GM19099 (cell line): ENCODE data around the gene GJA3.
A peak's percentile ranks its signal among the peaks of the same experiment; 100 is the strongest.

Experiments
- POLR2A ChIP-seq: IDR thresholded peaks from 3 replicates; pipeline ENCODE4 v1.6.1; 2011; ENCODE audit warnings: low read depth; ENCODE audit not compliant: insufficient read length; ENCODE audit errors: extremely low read depth

The GJA3 gene

DNA sequence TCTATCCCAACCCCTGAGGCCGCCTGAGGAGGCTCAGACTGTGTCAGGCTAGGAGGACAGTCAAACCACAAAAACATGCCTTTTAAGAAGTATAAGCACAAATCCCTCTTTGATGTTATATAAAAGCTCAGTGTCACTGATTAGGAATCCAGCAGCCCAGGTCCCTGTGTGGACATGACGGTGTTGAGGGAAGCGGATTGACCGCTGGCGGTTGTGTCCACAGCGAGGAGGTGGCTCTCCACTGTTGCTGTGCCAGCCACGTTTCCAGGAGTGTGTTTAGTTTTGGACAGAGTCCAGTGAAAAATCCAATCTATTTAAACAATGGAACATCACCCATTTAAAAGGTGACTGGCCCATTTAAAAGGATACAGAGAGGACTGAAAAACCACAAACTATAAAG lies 7.5 kb upstream of the GJA3 start:
- no peak for TF ChIP-seq POLR2A

GRCh38 chr13:20165417-20166257 lies 4.8 kb upstream of the GJA3 start:
- TF ChIP-seq POLR2A = no peak

GRCh38 chr13:20161951-20162300 lies 1.1 kb upstream of the GJA3 start:
- TF ChIP-seq POLR2A = no peak

DNA sequence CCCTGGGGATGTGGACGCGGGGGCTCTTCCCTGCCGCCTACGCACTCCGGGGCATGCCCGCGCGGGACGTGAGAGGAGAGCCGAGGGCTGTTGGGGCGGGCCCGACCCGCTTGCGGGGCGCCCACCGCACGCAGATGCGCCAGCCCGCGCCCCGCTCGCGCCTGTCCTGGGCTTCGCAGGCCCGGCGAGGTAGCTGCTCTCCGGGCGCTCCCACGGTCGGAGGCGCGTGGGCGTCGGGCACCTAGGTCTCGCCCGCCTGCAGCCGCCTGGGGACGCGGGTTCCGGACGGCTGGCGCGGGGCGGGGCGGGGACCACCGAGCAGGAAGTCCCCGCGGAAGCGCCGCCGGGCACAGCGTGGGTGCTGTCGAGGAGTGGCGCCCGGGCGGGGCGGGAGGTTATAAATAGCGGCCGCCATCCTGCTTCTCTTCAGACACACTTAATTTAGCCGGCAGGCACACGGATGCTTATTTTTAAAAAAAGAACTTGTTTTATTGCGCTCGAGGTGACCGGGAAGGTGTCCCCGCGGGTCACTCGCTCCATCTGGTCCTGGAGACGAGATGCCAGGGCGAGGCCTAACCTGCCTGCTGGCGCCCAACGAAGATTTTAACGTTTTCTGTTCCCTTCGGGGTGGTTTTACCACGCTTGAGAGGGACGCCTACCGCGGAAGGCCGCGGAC lies 561 bp upstream of the GJA3 start:
- peak; percentile 49 for TF ChIP-seq POLR2A

DNA sequence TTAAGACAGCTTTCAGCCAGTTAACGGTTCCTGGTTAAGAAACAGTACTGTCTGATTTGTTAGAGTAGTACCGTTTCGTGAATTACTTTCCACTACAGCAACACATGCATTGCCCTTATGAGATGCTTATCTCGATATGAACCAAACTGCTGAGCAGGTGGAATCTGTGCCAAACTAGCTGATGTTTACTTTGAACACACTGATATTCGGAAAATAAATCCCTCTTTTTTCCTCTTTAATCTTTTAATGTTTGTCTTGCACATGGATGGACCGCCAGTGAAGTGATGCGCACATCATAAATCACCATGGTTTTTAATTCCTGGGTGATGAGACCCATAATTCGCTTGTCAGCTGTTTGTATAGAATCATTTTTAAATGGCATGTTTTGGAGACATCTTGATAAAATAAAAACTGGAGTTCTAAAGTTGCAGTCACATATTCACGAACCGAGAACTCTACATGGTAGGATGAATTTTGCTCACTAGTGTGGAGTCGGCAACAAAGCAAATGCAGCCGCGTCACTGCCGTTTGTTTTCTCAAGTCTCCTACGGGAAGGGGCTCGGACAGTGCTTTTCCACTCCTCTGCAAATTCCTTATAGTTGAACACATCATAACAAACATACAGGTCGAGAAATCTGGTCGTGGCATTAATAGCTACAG lies 1.1 kb downstream of the GJA3 start:
- TF ChIP-seq POLR2A = no peak

DNA sequence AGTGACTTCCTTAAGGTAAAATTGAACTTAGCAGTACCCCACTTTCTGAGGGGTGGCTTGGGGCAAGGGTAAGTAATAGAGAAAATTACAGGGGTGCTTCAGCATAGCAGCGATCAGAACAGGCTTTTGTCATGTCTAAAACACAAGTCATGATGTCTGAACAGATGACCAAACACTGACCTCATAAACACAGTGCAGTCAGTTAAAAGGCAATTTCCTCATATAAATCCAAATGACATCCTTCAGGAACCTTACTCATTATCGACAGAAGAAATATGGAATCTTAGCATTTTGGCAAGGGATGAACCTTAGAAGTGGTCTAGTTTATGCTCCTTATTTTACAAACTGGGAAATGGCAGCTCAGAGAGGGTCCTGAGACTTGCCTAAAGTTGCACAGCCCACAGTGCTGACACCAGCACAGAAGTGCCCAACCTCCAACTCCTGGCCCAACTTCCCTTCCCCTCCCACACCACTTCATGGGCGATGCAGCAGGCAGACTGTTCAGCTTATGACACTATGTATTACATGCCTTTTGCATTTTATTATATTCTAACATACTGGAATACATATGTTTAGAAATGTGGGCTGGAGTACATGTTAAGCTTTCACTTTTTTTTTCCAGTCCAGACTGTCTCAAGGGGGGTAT lies 3.6 kb downstream of the GJA3 start:
- TF ChIP-seq POLR2A = no peak

- TF ChIP-seq POLR2A = no peak
Observed at GRCh38 chr13:20156702-20157101, 4.2 kb downstream of the GJA3 start.

DNA sequence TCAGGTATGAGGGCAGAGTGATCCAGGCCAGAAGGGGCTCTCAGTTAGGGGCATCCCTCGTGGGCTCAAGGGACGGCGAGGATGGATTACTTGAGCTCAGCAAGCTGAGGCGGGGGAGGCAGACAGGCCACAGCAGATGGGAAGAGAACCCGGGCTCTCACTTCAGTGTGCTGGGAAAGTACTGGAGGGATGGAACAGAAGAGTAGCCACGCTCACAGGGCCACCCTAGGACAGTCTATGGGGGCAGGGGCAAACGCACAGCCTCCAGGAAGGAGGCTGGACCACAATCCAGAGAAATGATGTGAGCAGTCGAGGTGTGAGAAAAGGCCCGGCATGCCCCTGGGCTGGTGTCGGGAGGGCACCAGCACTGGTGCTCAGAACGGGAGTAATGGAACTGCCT lies 9.2 kb downstream of the GJA3 start:
- no peak for TF ChIP-seq POLR2A

DNA sequence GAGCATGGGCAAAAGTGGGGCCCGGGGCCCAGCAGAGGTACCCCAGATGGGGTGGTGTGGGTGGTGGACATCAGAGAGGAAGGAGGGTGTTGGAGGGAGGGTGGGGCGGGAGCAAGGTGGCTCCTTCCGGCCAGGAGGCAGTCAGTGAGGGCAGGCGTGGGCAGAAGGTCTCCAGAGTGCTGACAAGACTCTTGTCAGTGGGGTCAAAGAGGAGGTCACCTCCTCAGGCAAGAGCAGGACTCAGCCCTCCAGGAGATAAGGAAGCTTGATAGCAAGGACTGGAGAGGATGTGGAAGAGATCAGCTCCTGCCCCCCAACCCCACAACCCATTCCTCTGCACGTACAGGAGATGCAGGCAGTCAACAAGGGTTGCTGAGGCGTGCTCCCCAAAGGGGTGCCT lies 9.8 kb downstream of the GJA3 start:
- no peak for TF ChIP-seq POLR2A

DNA sequence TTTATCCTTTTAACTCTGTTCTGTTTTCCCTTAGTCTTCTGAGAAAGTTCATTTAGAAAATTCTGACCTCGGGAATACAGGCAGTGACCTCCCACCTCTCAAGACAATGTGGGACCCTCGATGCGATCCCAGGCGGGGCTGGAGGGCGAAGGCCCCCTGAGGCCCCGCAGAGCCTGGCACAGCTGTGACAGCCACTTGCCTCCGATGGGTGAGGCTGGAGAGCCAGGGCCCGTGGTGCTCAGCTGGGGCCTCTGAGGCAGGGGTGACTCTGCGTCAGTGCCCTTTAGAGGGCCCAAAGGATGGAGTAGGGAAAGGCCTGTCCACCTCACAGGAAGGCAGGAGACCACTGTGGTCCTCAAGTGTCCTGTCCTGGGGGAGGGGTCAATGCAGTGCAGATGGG lies 10.3 kb downstream of the GJA3 start:
- TF ChIP-seq POLR2A = no peak

DNA sequence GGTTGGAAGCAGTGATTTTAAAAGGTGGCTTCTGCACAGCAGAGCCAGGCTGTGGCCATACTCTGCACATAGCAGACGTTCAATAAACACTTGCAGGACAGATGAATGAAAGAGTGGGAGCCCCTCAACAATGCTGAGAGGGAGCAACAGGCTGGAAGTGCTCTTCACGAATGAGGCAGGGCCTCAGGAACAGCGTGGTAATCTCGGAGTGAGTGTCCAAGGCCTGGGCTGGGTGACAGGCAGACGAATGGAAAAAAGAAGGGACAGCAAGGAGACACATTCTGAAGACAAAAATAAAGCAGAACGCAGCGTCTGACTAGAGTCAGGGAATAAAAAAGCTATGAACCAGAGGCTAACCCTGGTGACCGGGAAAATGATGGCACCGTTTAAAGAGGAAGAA lies 11.1 kb downstream of the GJA3 start:
- no peak for TF ChIP-seq POLR2A

DNA sequence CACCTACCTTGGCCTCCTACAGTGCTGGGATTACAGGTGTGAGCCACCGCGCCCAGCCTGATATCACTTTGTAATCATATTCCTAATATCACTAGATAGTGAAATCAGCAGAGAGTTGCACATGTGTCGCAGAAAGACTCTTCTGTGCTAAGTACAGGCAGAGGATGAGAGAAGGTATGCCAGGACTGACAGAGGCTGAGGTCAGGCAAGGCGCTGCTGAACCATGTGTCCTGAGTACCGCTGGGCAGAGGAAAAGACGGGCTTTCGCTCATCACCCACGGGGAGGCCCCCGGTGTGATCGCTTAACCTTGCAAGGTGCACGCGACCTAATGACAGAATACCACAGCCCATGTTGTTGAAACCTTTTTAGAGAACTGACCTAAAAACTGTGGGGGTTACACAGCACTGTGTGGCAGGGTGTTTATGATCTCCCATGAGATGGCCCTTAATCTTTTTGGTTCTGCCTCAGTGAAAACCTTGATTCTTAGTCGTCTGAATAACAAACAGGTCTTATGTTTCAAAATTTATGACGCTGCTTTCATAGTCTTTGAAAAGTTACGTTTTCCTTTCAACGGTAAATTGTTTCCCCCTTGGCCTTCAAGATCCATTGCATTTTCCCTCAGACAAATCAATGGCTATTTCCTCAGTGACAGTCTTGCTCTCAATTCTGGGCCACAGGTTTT lies 12.2 kb downstream of the GJA3 start:
- no peak for TF ChIP-seq POLR2A

DNA sequence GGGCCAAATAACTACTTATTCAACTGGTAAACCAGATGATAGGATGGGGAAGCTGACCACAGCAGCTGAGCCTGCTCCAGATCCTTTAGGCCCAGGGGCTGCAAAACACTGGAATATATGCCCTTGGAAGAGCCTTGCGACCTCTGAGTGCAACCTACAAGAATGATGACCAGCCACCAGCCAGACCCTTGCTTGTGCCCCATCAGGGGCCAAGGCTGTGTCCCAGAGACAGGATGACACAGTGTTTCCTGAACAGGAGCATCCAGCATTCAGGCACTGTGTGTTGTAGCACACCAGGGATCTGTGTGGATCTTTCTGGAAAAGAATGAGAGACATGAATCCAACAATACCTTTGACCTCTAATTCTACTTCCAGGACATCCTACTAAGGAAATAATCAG lies 14.5 kb downstream of the GJA3 start:
- TF ChIP-seq POLR2A = no peak

- no peak for TF ChIP-seq POLR2A
Observed at GRCh38 chr13:20145521-20145920, 15.3 kb downstream of the GJA3 start.
